Memory B cell (primary cell): Measurements from ENCODE around the gene MYBPHL.

Source experiments
- ATAC-seq: fragments of 150-1000 bp; cut with Tn5 transposase; 2 replicates; pipeline ENCODE4 v1.10.0; 2021; ENCODE audit warnings: low read depth, mild to moderate bottlenecking, moderate library complexity
- DNase-seq, 2 donors: peaks; one replicate each; pipeline ENCODE4 v3.0.0; 2022; ENCODE audit warnings: low spot score in 2 of 2
- H3K27ac Mint-ChIP-seq: one replicate; pipeline ENCODE4 v1.8.0; 2022; ENCODE audit warnings: mild to moderate bottlenecking, moderate library complexity, mixed read lengths
- H3K27me3 Mint-ChIP-seq: one replicate; pipeline ENCODE4 v1.8.0; 2022; ENCODE audit warnings: mixed read lengths
- H3K36me3 Mint-ChIP-seq: one replicate; pipeline ENCODE4 v1.8.0; 2022; ENCODE audit warnings: mild to moderate bottlenecking, mixed read lengths
- H3K4me1 Mint-ChIP-seq: one replicate; pipeline ENCODE4 v1.8.0; 2022; ENCODE audit warnings: mixed read lengths
- H3K4me3 Mint-ChIP-seq: one replicate; pipeline ENCODE4 v1.8.0; 2022; ENCODE audit warnings: mild to moderate bottlenecking, moderate library complexity, mixed read lengths
- H3K9me3 Mint-ChIP-seq: one replicate; pipeline ENCODE4 v1.8.0; 2022; ENCODE audit warnings: mixed read lengths

Gene MYBPHL

DNA sequence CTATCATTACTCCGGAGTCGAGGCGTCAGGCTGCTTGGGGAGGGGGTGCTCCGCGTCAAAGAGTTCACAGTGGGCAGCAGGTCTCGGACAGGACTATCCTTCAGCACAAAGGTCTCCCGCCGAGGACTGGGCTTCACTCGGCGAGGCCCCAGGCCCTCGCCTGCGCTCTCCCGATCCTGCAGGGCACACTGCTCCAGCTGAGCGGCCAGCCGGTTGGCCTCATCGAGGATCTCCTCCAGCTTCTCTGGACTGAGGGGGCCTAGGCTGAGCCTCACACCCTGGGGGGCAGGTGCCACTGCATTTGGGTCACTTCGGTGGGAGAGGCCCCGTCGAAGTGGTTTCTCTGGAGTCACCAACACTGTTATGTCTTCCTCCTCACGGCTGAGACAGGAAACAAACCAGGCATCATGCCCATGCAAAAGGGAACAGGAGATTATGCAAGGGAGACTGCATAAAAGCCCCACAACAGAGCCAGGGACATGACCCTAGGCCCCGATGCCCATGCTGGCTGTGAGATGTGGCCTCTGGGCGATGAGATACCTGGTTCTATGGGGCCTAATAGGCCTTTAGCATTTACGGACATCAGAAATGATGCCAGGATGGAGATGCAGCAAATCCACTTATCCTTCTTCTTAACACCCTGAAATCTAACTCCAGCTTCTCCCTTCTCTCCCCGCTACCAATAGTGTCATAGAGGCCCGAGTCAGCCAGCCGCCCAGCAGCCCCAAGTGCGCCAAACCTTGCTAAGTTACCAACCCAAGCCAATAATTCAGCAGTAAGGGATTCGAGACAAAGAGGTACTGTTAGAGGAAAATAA lies 24.9 kb downstream of the MYBPHL start:
- Mint-ChIP-seq H3K4me3 (peak overlapping the region; percentile 72), H3K36me3 (no peaks in the 10 kb centered on the region), H3K4me1 (peaks cover 10% of the 10 kb centered on the region), H3K9me3 (no peaks in the 10 kb centered on the region), H3K27ac (no peak overlapping the region), H3K27me3 (peaks cover 3% of the 10 kb centered on the region)
- DNase-seq (no peak), ATAC-seq (no peak)

DNA sequence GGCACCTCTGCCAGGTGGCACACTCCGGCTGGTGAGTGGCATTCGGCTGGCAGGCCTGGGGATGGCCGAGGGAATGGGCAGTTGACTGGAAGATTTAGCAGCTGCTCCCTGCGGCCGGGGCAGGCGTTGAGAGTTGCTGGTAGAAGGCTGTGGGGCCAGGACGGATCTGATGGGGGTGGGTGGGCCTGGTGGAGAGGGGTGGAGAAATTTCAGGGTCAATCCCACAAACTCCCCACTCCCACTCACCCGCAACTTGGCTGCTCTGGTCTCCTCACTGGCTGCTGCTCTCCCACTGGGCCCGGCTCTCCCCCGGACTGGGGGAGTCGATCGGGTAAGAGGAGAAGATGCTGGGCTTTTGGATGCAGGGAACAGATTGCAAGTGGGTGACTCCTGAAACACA lies 25.9 kb downstream of the MYBPHL start:
- no peak for ATAC-seq

DNA sequence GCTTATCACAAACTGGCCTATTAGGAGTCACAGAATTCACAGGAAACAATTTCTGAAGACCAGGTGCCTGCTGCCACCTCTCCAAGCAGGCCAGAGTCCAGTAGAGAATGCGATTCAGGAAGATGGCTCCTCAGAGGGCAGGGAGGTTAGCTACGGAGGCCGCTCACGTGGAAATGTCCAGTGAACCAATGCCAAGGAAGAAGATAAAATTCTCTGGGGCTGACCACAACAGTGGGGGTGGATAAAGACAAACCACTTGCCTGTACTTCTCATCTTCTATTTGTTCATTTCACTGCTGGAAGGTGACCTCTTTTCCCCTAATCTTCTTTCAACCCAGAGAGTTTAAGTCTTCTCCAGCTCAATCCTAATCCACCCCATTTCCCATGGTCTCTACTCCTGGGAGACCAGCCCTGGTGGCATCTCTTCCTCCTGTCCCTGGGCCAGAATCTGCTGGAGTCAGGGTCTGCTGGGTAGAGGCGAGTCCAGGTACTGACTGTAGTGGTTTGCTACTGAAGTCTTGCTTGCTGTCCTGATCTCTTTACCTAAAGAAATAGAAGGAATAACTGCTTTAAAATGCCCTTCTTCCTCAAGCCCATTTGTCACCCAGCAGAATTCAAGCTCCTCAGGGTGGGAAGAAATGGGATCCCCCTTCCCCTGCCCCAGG lies 27.1 kb downstream of the MYBPHL start:
- H3K36me3 Mint-ChIP-seq = no peaks in the 10 kb centered on the region
- H3K4me1 Mint-ChIP-seq = peaks cover 10% of the 10 kb centered on the region
- ATAC-seq (no peak), DNase-seq (no peak)
- no peaks in the 10 kb centered on the region for H3K9me3 Mint-ChIP-seq
- no peak overlapping the region for H3K4me3 Mint-ChIP-seq
- no peak overlapping the region for H3K27ac Mint-ChIP-seq
- H3K27me3 Mint-ChIP-seq = peaks cover 2% of the 10 kb centered on the region

More for the DNA sequence above, 25.9 kb downstream of the MYBPHL start:
- Mint-ChIP-seq H3K36me3 (no peaks in the 10 kb centered on the region), H3K4me1 (peaks cover 10% of the 10 kb centered on the region), H3K9me3 (no peaks in the 10 kb centered on the region), H3K27ac (no peak overlapping the region), H3K27me3 (peaks cover 2% of the 10 kb centered on the region), H3K4me3 (no peak overlapping the region)
- no peak for DNase-seq

DNA sequence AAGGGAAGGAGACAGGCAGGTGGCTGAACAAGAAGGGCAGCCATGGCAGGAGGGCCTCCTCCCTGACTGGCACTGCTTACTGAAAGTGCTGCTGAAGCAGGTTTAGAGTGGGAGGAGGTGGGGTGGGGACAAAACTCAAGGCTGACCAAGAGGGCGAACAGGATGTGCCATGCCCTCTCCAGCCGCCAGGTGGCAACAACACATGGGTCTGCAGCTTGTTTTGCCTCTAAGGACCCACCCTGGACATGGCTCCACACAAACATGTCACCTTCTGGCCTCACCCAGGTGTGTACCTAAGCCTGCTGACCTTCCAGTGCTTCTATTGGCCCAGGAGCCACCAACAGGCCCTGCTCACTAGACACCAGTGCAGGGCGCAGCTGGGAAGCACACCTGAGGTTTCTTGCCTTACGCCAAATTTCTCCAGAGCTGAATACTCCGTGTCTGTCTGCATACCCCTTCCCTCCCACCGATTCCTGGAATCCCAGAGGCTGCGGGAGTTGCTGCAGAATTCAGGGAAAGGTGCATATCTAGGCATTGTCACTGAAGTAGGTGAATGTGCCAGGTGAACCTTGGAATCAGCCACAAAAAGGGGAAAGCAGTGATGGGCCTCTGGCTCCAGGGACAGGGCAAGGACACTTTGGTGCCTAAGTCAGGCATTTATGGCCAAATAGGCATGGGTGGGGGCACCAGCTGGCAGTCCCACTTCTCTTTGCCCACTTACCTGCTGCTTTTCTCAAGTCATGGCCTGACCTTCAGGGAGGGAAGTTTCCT lies 29.2 kb downstream of the MYBPHL start:
- Mint-ChIP-seq H3K4me1 (peaks cover 3% of the 10 kb centered on the region), H3K9me3 (no peaks in the 10 kb centered on the region), H3K27me3 (peaks cover 2% of the 10 kb centered on the region), H3K27ac (no peak overlapping the region), H3K36me3 (no peaks in the 10 kb centered on the region), H3K4me3 (no peak overlapping the region)
- DNase-seq (peak; percentile 53 to 70), ATAC-seq (peak; percentile 75)

DNA sequence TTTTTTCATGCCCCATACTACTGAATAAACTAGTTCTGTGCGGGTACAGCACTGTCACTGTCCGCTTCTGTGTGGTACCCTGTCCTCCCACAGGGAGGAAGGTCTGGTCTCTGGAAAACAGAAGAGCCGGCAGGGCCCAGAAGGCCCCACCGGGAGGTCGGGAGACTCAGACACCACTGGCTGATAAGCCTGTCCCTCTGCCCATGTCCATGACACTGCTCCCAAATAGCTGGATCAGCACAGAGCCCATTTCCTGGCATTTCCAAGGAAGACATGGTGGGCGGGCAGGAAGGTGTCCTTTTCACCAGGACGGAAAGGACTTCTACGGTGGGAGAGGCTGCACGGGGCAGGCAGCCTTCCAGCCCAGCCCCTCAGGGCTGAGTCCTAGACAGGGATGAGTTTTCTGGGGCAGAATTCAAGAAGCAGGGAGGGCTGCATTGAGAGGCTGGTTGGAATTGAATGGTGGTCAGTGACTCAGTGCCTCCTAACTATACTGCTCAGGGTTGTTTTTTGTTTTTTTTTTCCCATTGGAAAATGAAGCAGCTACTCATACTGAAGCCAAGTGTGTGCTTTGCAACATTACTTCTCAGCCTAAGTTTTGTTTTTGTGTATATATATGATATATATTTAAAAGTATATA lies 31.0 kb downstream of the MYBPHL start:
- ATAC-seq (no peak), DNase-seq (no peak)
- H3K9me3 Mint-ChIP-seq = no peaks in the 10 kb centered on the region
- peaks cover 3% of the 10 kb centered on the region for H3K4me1 Mint-ChIP-seq
- H3K27ac Mint-ChIP-seq = no peak overlapping the region
- peaks cover 5% of the 10 kb centered on the region for H3K27me3 Mint-ChIP-seq
- H3K36me3 Mint-ChIP-seq = no peaks in the 10 kb centered on the region
- no peak overlapping the region for H3K4me3 Mint-ChIP-seq

DNA sequence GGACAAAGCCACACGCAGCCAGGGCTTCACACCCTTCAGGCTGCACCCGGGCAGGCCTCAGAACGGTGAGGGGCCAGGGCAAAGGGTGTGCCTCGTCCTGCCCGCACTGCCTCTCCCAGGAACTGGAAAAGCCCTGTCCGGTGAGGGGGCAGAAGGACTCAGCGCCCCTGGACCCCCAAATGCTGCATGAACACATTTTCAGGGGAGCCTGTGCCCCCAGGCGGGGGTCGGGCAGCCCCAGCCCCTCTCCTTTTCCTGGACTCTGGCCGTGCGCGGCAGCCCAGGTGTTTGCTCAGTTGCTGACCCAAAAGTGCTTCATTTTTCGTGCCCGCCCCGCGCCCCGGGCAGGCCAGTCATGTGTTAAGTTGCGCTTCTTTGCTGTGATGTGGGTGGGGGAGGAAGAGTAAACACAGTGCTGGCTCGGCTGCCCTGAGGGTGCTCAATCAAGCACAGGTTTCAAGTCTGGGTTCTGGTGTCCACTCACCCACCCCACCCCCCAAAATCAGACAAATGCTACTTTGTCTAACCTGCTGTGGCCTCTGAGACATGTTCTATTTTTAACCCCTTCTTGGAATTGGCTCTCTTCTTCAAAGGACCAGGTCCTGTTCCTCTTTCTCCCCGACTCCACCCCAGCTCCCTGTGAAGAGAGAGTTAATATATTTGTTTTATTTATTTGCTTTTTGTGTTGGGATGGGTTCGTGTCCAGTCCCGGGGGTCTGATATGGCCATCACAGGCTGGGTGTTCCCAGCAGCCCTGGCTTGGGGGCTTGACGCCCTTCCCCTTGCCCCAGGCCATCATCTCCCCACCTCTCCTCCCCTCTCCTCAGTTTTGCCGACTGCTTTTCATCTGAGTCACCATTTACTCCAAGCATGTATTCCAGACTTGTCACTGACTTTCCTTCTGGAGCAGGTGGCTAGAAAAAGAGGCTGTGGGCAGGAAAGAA lies 32.0 kb downstream of the MYBPHL start:
- ATAC-seq (no peak), DNase-seq (no peak)
- H3K4me1 Mint-ChIP-seq = peaks cover 3% of the 10 kb centered on the region
- no peak overlapping the region for H3K4me3 Mint-ChIP-seq
- H3K27ac Mint-ChIP-seq = no peak overlapping the region
- no peaks in the 10 kb centered on the region for H3K9me3 Mint-ChIP-seq
- H3K27me3 Mint-ChIP-seq = peaks cover 7% of the 10 kb centered on the region
- H3K36me3 Mint-ChIP-seq = no peaks in the 10 kb centered on the region

DNA sequence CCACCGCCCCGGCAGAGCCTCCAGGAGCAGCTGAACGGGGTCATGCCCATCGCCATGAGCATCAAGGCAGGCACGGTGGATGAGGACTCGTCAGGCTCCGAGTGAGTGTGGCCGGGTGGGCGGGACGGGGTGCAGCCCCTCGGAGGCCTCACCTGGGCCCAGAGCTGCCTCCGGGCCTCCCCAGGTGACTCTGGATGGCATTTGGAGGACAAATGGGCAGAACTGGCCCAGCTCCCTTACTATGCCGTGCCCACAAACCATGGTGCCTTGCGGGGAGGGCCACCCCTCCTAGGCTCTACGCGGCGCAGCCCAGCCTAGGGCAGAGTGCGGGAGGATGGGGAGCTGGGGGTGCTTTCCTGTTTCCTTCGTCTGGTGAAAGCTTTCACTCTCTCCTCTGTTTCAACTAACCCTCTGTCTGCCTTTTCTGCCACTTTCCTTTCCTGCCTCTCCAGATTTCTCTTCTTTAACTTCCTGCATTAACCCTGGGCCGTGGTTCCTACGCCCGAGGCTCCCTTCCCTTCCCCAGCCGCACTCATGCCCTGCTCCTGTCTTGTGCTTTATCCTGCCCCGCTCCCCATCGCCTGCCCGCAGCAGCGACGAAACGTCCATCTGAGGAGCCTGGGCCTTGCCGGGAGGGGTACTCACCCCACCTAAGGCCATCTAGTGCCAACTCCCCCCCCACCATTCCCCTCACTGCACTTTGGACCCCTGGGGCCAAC lies 33.1 kb downstream of the MYBPHL start:
- no peaks in the 10 kb centered on the region for H3K36me3 Mint-ChIP-seq
- ATAC-seq = no peak
- H3K27ac Mint-ChIP-seq = no peak overlapping the region
- no peaks in the 10 kb centered on the region for H3K9me3 Mint-ChIP-seq
- H3K4me1 Mint-ChIP-seq = peaks cover 3% of the 10 kb centered on the region
- peaks cover 7% of the 10 kb centered on the region for H3K27me3 Mint-ChIP-seq
- no peak overlapping the region for H3K4me3 Mint-ChIP-seq
- no peak for DNase-seq

DNA sequence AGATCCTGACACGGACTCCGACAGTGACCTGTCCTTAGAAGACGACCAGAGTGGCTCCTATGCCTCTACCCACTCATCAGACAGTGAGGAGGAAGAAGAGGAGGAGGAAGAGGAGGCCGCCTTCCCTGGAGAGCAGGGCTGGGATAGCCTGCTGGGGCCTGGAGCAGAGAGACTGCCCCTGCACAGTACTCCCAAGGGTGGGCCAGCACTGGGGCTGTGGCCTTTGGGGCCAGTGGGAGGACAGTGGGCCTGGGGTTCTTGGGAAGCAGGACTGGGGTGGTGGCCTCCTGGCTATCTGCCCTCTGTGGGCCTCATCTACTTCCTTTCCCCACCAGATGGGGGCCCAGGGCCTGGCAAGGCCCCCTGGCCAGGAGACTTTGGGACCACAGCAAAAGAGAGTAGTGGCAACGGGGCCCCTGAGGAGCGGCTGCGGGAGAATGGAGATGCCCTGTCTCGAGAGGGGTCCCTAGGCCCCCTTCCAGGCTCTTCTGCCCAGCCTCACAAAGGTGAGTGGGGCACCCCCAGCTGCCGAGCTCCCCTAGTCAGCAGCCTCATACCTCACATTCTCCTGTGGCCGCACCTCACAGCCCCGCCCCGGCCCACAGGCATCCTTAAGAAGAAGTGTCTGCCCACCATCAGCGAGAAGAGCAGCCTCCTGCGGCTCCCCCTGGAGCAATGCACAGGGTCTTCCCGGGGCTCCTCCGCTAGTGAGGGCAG lies 33.8 kb downstream of the MYBPHL start:
- ATAC-seq = no peak
- DNase-seq = no peak
- Mint-ChIP-seq H3K27me3 (peaks cover 9% of the 10 kb centered on the region), H3K27ac (no peak overlapping the region), H3K4me1 (peaks cover 3% of the 10 kb centered on the region), H3K4me3 (no peak overlapping the region), H3K9me3 (no peaks in the 10 kb centered on the region), H3K36me3 (no peaks in the 10 kb centered on the region)

DNA sequence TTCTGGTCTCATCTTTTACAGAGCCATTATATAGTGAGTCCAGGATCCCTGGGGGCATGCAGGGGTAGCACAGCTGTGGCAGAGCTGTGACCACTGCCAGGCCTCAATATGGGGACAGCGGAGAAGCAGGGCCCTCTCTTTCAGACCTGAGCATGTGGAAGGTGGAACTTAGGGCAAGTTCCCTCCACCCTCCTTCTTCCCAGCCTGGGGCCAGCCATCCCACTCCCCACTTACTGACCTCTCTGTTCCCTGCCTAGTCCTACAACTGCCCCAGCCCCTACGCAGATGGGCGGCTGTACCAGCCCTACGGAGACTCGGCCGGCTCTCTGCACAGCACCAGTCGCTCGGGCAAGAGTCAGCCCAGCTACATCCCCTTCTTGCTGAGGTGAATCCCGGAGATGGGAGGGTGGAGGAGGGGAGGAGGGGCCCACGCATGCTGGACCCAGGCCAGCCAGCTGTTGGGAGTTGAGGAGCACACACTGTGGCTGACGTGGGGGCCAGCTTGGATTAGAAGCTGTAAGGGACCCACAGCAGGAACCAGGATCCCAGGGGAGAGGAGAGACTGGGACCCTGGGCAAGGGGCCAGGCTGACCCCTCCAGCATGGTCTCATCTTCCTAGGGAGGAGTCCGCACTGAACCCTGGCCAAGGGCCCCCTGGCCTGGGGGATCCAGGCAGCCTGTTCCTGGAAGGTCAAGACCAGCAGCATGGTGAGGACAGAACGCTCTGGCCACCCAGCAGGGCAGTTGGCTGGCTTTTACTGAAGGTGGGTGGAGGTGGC lies 34.6 kb downstream of the MYBPHL start:
- no peak overlapping the region for H3K27ac Mint-ChIP-seq
- H3K9me3 Mint-ChIP-seq = no peaks in the 10 kb centered on the region
- peaks cover 2% of the 10 kb centered on the region for H3K4me1 Mint-ChIP-seq
- peaks cover 9% of the 10 kb centered on the region for H3K27me3 Mint-ChIP-seq
- no peak overlapping the region for H3K4me3 Mint-ChIP-seq
- no peak for DNase-seq
- H3K36me3 Mint-ChIP-seq = no peaks in the 10 kb centered on the region
- no peak for ATAC-seq

DNA sequence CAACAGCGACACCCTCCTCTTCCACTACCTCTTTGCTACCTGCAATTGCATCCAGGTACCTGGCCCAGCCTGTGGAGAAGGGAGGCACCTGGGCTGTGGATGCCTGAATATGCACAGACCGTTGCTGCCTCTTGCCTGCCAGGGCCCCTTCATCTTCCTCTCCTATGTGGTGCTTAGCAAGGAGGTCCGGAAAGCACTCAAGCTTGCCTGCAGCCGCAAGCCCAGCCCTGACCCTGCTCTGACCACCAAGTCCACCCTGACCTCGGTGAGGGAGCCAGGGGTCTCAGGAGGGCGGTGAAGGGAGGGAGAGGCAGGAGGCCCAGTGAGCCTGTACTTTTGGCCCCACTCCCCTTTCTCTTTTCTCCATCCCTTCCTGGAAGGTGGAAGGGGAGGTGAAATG lies 35.4 kb downstream of the MYBPHL start:
- no peaks in the 10 kb centered on the region for H3K9me3 Mint-ChIP-seq
- ATAC-seq = no peak
- no peak for DNase-seq
- H3K4me1 Mint-ChIP-seq = no peaks in the 10 kb centered on the region
- H3K27ac Mint-ChIP-seq = no peak overlapping the region
- no peak overlapping the region for H3K4me3 Mint-ChIP-seq
- peaks cover 9% of the 10 kb centered on the region for H3K27me3 Mint-ChIP-seq
- no peaks in the 10 kb centered on the region for H3K36me3 Mint-ChIP-seq

DNA sequence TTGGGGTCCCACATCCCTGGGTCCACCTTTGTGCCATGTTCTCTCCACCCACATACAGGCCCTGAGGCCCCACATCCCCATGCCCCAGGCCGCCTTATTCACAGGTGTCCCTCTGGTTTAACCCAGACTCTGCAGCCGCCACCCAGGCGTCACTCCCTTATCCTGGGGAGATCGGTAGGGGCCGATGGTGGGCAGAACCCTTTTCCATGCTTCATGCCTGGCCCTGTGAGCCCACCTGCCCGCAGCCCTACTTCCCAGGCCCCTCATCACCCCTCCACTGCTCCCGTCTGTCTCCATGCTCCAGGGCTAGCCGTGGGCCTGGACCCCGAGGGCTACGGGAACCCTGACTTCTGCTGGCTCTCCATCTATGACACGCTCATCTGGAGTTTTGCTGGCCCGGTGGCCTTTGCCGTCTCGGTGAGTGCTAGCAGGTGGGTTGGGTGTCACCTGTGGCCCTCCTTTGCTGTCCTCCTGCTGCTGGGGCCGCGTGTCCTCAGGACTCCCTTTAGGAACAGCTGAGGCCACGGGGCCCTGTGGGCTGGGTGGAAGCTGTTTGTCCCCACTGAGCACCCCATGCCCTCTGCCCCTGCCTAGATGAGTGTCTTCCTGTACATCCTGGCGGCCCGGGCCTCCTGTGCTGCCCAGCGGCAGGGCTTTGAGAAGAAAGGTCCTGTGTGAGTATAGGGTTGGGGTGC lies 36.0 kb downstream of the MYBPHL start:
- no peaks in the 10 kb centered on the region for H3K4me1 Mint-ChIP-seq
- DNase-seq (no peak), ATAC-seq (no peak)
- no peaks in the 10 kb centered on the region for H3K36me3 Mint-ChIP-seq
- H3K9me3 Mint-ChIP-seq = no peaks in the 10 kb centered on the region
- peaks cover 9% of the 10 kb centered on the region for H3K27me3 Mint-ChIP-seq
- H3K4me3 Mint-ChIP-seq = no peak overlapping the region
- H3K27ac Mint-ChIP-seq = no peak overlapping the region
